CD4-positive, alpha-beta memory T cell (primary cell): ENCODE data around the gene NEGR1. TPM values are rescaled to one million over a fixed set of nuclear protein-coding genes. Genes with fewer than 3 reads are reported as not detected.

Source experiments
- CTCF ChIA-PET: fragments of 350-600 bp; sonication (Branson Sonifier 250); formaldehyde crosslinking; loops from one replicate; lab custom pipeline; 2021; ENCODE audit warnings: inconsistent platforms; ENCODE audit not compliant: partially characterized antibody; lab: Charles Lee
- POLR2A ChIA-PET: fragments of 350-600 bp; sonication (Branson Sonifier 250); formaldehyde crosslinking; loops from one replicate; lab custom pipeline; 2021; ENCODE audit not compliant: partially characterized antibody; lab: Charles Lee
- DNase-seq, 5 donors: peaks; one replicate each; pipeline versions ENCODE4 v3.0.0 to v3.0.0-alpha.2; 2020 to 2022; ENCODE audit warnings: mixed read lengths in 1 of 5
- H3K27ac ChIP-seq: one replicate; pipeline ENCODE4 v1.7.0; 2013; ENCODE audit warnings: low read depth, low read length
- H3K27me3 ChIP-seq: 2 replicates; pipeline ENCODE4 v1.7.0; 2013; ENCODE audit warnings: mild to moderate bottlenecking, low read length, moderate library complexity; ENCODE audit not compliant: insufficient read depth
- H3K36me3 ChIP-seq: 2 replicates; pipeline ENCODE4 v1.7.0; 2013; ENCODE audit warnings: mild to moderate bottlenecking, low read length, moderate library complexity; ENCODE audit not compliant: insufficient read depth
- H3K4me1 ChIP-seq: 2 replicates; pipeline ENCODE4 v1.7.0; 2013; ENCODE audit warnings: mild to moderate bottlenecking, low read length, moderate library complexity; ENCODE audit not compliant: insufficient read depth
- H3K4me3 ChIP-seq, 2 donors: one replicate each; pipeline ENCODE4 v1.7.0; 2013; ENCODE audit warnings: low read length in 2 of 2, mild to moderate bottlenecking in 1 of 2
- H3K9me3 ChIP-seq, 2 donors: one replicate each; pipeline ENCODE4 v1.7.0; 2013; ENCODE audit warnings: low read length in 2 of 2, control low read depth in 1 of 2; ENCODE audit not compliant: control insufficient read depth in 1 of 2
- H3K27ac Mint-ChIP-seq, 7 donors: one replicate each; pipeline ENCODE4 v1.8.0; 2020 to 2021; ENCODE audit warnings: mixed read lengths in 7 of 7, mild to moderate bottlenecking in 6 of 7, inconsistent platforms in 3 of 7, moderate library complexity in 3 of 7
- H3K27me3 Mint-ChIP-seq, 2 donors: one replicate each; pipeline ENCODE4 v1.8.0; 2020 to 2021; ENCODE audit warnings: mixed read lengths in 2 of 2
- H3K36me3 Mint-ChIP-seq, 2 donors: one replicate each; pipeline ENCODE4 v1.8.0; 2020 to 2021; ENCODE audit warnings: mixed read lengths in 2 of 2, inconsistent platforms in 1 of 2, mild to moderate bottlenecking in 1 of 2
- H3K4me1 Mint-ChIP-seq, 4 donors: one replicate each; pipeline ENCODE4 v1.8.0; 2020 to 2021; ENCODE audit warnings: mixed read lengths in 4 of 4, mild to moderate bottlenecking in 1 of 4
- H3K4me3 Mint-ChIP-seq, 8 donors: one replicate each; pipeline ENCODE4 v1.8.0; 2020 to 2021; ENCODE audit warnings: mixed read lengths in 8 of 8, mild to moderate bottlenecking in 7 of 8, moderate library complexity in 6 of 8, inconsistent platforms in 3 of 8
- H3K9me3 Mint-ChIP-seq, 8 donors: one replicate each; pipeline ENCODE4 v1.8.0; 2020 to 2021; ENCODE audit warnings: mixed read lengths in 8 of 8, mild to moderate bottlenecking in 5 of 8, inconsistent platforms in 3 of 8, moderate library complexity in 1 of 8
- intact Hi-C: fragments of 100-400 bp; cut with micrococcal nuclease; formaldehyde crosslinking; loops from one replicate; pipeline ENCODE4 v1.15.1; 2023
- polyA plus RNA-seq, 2 donors: library from polyadenylated mRNA; unstranded; fragments of 300-500 nt; fragmentation: Illumina TruSeq; gene quantifications; one replicate each; pipeline ENCODE4 v1.2.3, GENCODE V29; 2021
- total RNA-seq, 2 experiments: library from RNA; stranded (reverse); gene quantifications; one replicate each; pipeline ENCODE4 v1.2.3, GENCODE V29; 2021

Gene NEGR1
- total and polyA plus RNA-seq, 4 experiments from 2014 or later = not detected

DNA sequence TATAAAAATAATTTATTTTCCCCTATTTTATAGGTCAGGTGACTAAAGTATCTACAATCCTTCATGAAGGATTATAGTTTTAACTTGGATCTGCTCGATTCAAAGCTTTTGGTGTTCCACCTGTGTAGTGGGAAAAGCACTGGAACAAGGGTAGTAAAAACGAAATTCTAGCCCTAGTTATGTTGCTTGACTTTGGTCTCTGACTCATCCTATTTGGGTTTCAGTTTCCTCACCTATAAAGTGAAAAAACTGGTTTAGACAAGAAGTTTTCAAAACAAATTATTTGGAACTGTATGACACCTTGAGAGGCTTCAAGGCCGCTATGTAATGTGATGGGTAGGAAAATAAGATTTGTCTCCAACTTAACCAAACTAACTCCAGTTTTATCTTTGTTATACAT is 696.3 kb downstream of the NEGR1 start:
- Histone ChIP-seq H3K27ac (no peak overlapping the region), H3K27me3 (no peaks in the 10 kb centered on the region), H3K36me3 (no peaks in the 10 kb centered on the region), H3K4me3 (no peak overlapping the region), H3K9me3 (no peaks in the 10 kb centered on the region), H3K4me1 (no peaks in the 10 kb centered on the region)
- Mint-ChIP-seq H3K9me3 (peaks cover 0 to 2% (median 0%) of the 10 kb centered on the region in 8 donors), H3K4me3 (no peak overlapping the region), H3K4me1 (no peaks in the 10 kb centered on the region), H3K27ac (no peak overlapping the region), H3K36me3 (no peaks in the 10 kb centered on the region), H3K27me3 (no peaks in the 10 kb centered on the region)
- intact Hi-C loops = no loop called here
- ChIA-PET CTCF (no interaction called here), POLR2A (no interaction called here)
- DNase-seq = no peak

DNA sequence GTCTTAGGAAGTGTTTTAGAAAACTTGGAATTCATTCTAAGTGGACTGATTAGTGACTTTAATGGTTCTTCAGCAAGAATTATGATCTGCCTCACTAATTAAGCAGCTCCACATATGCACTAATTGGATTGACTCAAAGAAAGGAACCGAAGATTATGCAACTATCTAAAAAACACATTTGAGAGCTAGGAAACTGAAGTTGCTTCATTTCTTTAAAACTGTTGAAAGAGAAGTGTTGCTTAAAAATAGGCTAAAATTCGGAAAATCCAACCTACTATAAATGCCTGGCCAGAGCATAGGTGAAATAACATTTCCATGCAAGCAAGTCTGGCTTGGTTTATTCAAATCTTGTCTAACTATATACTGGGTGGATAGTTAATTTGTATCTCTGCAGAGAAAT is 698.6 kb downstream of the NEGR1 start:
- H3K9me3 ChIP-seq = no peaks in the 10 kb centered on the region
- Mint-ChIP-seq H3K4me1 (no peaks in the 10 kb centered on the region), H3K4me3 (no peak overlapping the region), H3K9me3 (peaks cover 0 to 3% (median 0%) of the 10 kb centered on the region in 8 donors), H3K27me3 (no peaks in the 10 kb centered on the region), H3K27ac (no peak overlapping the region), H3K36me3 (no peaks in the 10 kb centered on the region)
- CTCF ChIA-PET = no interaction called here
- POLR2A ChIA-PET = no interaction called here
- no peaks in the 10 kb centered on the region for H3K36me3 ChIP-seq
- no peak for DNase-seq
- no peak overlapping the region for H3K27ac ChIP-seq
- H3K27me3 ChIP-seq = no peaks in the 10 kb centered on the region
- intact Hi-C loops = no loop called here
- no peak overlapping the region for H3K4me3 ChIP-seq
- no peaks in the 10 kb centered on the region for H3K4me1 ChIP-seq

DNA sequence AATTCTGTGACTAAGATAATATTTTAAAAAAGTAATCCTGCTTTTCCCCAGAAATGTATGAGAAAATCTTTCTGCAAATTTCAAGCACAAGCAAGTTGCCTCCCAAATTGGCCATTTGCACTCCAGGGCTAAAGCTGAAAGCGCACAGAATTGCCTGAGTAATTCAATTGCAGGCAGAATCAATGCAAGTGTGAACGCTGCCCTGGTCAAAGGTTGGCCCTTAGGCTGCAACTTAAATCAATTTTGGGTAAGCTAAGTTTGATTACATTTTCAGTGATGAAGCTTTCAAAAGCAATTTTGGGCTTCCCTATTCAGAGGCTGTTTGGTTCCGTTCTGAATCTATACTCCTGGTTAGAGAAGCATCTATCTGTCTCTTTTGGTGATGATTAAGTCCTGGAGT is 699.7 kb downstream of the NEGR1 start:
- no peaks in the 10 kb centered on the region for H3K4me1 ChIP-seq
- Mint-ChIP-seq H3K4me1 (no peaks in the 10 kb centered on the region), H3K36me3 (no peaks in the 10 kb centered on the region), H3K4me3 (no peak overlapping the region), H3K27me3 (no peaks in the 10 kb centered on the region), H3K9me3 (peaks cover 0 to 5% (median 0%) of the 10 kb centered on the region in 8 donors), H3K27ac (no peak overlapping the region)
- H3K27me3 ChIP-seq = no peaks in the 10 kb centered on the region
- intact Hi-C loops = no loop called here
- no peaks in the 10 kb centered on the region for H3K9me3 ChIP-seq
- POLR2A ChIA-PET = no interaction called here
- H3K27ac ChIP-seq = no peak overlapping the region
- no peaks in the 10 kb centered on the region for H3K36me3 ChIP-seq
- no peak overlapping the region for H3K4me3 ChIP-seq
- CTCF ChIA-PET = no interaction called here
- no peak for DNase-seq

DNA sequence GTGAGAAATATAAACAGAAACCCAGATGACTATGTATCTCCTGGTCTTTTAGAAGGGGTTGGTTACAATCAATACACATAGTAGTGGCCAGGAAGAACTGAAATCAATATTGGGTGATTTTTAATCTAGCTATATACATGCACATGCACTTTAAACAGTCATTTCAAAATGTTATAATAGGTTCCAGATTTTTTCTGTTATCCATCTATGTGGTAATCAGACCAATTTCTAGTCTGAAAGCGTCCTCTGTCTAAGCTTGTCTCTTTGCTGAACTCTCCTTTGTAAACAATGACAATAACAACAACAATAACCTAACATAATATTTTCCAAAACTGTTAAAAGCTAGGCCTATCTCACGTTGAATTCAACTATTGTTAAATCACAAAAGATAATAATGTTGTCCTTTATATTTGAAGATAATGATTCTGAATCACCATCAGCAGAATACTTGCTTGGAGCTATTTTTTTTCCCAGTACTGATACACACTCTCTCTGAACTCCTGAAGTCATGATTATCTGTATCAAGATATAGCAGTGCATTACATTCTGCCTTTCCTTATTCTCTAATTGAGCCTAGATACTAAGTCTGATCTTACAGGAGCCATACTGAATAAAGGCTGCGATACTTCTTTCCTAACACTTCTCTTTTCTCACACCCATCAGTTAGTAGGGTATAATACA is 704.7 kb downstream of the NEGR1 start:
- Mint-ChIP-seq H3K9me3 (peaks cover 0 to 7% (median 1%) of the 10 kb centered on the region in 8 donors), H3K27me3 (no peaks in the 10 kb centered on the region), H3K4me3 (no peak overlapping the region), H3K36me3 (no peaks in the 10 kb centered on the region), H3K27ac (no peak overlapping the region), H3K4me1 (no peaks in the 10 kb centered on the region)
- ChIA-PET CTCF (no interaction called here), POLR2A (no interaction called here)
- intact Hi-C loops = no loop called here
- H3K4me1 ChIP-seq = no peaks in the 10 kb centered on the region
- no peaks in the 10 kb centered on the region for H3K36me3 ChIP-seq
- H3K27me3 ChIP-seq = no peaks in the 10 kb centered on the region
- H3K9me3 ChIP-seq = no peaks in the 10 kb centered on the region
- no peak overlapping the region for H3K4me3 ChIP-seq
- H3K27ac ChIP-seq = no peak overlapping the region
- DNase-seq = no peak

DNA sequence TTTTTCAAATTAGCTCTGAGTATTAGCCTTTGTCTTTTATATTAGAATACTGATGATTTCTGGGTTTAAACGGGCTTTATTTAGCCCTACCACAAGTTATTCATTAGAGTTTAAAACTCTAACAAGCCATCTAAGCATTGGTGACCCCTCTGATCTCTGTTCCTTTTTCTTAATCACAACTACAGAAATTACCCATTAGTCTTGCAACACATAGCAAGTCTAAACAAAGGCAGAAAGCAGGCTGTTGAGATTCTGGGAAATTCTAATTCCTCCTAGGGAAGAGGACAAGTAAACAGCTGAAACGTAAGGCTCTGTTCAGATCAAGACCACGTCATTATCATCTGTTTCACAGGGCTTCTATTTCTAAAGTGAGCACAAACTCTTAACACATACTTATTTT is 710.3 kb downstream of the NEGR1 start:
- Histone ChIP-seq H3K36me3 (no peaks in the 10 kb centered on the region), H3K9me3 (no peaks in the 10 kb centered on the region), H3K27me3 (no peaks in the 10 kb centered on the region), H3K27ac (no peak overlapping the region), H3K4me1 (no peaks in the 10 kb centered on the region), H3K4me3 (no peak overlapping the region)
- Mint-ChIP-seq H3K9me3 (peaks cover 0 to 11% (median 2%) of the 10 kb centered on the region in 8 donors), H3K27me3 (no peaks in the 10 kb centered on the region), H3K36me3 (no peaks in the 10 kb centered on the region), H3K4me3 (no peak overlapping the region), H3K4me1 (no peaks in the 10 kb centered on the region), H3K27ac (no peak overlapping the region)
- POLR2A ChIA-PET = no interaction called here
- DNase-seq = no peak
- CTCF ChIA-PET = no interaction called here
- intact Hi-C loops = no loop called here

DNA sequence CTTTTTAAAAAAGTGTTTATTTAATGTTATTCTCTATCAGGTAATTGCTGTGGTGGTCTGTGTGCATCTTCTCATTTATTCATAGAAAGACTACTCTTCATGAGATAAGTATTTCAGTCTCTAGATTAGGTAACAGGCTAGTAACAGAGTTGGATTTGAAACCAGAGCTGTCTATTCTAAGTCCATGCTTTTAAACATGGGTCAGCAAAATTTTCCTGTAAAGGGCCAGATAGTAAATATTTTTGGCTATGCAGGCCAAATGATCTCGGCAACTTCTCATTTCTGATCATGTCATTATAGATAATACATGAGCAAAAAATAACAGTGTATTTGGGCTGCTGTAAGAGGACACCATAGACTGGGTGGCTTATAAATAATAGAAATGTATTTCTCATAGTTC is 715.9 kb downstream of the NEGR1 start:
- DNase-seq = no peak
- H3K27ac ChIP-seq = no peak overlapping the region
- Mint-ChIP-seq H3K9me3 (peaks cover 0 to 12% (median 2%) of the 10 kb centered on the region in 8 donors), H3K36me3 (no peaks in the 10 kb centered on the region), H3K27me3 (no peaks in the 10 kb centered on the region), H3K27ac (no peak overlapping the region), H3K4me3 (no peak overlapping the region), H3K4me1 (no peaks in the 10 kb centered on the region)
- no peaks in the 10 kb centered on the region for H3K4me1 ChIP-seq
- ChIA-PET CTCF (no interaction called here), POLR2A (no interaction called here)
- no peaks in the 10 kb centered on the region for H3K27me3 ChIP-seq
- no peaks in the 10 kb centered on the region for H3K9me3 ChIP-seq
- intact Hi-C loops = no loop called here
- H3K4me3 ChIP-seq = no peak overlapping the region
- no peaks in the 10 kb centered on the region for H3K36me3 ChIP-seq

DNA sequence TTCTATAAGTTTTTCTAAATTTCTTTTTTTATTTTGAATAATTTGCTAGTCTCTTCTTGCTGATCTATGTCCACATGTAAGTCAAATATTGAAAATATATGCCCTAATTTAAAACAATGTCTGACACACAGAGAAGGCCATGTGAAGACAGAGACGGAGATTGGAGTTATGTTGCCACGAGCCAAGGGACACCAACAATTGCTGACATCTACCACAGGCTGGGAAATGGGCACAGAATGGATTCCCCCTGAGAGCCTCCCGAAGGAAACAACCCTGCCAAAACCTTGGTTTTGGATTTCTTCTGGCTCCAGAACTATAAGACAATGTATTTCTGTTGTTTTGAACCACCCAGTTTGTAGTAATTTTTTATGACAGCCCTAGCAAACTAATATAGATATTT is 716.5 kb downstream of the NEGR1 start:
- no peaks in the 10 kb centered on the region for H3K27me3 ChIP-seq
- H3K4me3 Mint-ChIP-seq = no peak overlapping the region
- POLR2A ChIA-PET = no interaction called here
- H3K9me3 Mint-ChIP-seq = peaks cover 0 to 12% (median 2%) of the 10 kb centered on the region in 8 donors
- H3K27ac Mint-ChIP-seq = no peak overlapping the region
- CTCF ChIA-PET = no interaction called here
- H3K4me1 Mint-ChIP-seq = no peaks in the 10 kb centered on the region
- no peaks in the 10 kb centered on the region for H3K9me3 ChIP-seq
- H3K4me3 ChIP-seq = no peak overlapping the region
- DNase-seq = no peak
- no peaks in the 10 kb centered on the region for H3K36me3 ChIP-seq
- H3K36me3 Mint-ChIP-seq = no peaks in the 10 kb centered on the region
- no peaks in the 10 kb centered on the region for H3K4me1 ChIP-seq
- H3K27me3 Mint-ChIP-seq = no peaks in the 10 kb centered on the region
- intact Hi-C loops = no loop called here
- no peak overlapping the region for H3K27ac ChIP-seq
